GM12873 (cell line): ENCODE data around the gene PRELID3B.

Experiments used
- TF ChIP-seq, protein P1 (sequence below): IDR thresholded peaks from 2 replicates; pipeline ENCODE4 v1.5.1; 2012; ENCODE audit warnings: low read depth, mild to moderate bottlenecking, moderate library complexity, low read length, control low read depth; ENCODE audit not compliant: insufficient read depth; ENCODE audit errors: missing control alignments

Gene PRELID3B

DNA sequence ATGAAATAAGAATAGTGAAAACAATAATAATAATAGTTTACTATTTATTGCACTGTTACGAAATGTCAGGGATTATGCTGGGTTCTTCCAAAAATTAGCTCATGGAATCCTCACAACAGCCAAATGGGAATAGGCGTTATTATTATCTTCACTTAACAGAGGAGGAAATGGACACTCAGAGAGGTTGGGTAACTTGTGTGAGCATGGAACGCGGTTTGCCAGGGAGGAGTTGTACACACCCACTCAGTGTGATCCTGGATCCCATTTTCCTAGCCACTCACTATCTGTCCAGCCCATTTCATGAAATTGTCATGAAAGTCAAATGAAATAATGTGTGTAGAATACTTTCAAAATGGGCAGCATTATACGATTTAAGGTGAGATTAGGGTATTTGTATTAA, 56.9 kb downstream of the PRELID3B start:
- TF ChIP-seq, protein P1, sequence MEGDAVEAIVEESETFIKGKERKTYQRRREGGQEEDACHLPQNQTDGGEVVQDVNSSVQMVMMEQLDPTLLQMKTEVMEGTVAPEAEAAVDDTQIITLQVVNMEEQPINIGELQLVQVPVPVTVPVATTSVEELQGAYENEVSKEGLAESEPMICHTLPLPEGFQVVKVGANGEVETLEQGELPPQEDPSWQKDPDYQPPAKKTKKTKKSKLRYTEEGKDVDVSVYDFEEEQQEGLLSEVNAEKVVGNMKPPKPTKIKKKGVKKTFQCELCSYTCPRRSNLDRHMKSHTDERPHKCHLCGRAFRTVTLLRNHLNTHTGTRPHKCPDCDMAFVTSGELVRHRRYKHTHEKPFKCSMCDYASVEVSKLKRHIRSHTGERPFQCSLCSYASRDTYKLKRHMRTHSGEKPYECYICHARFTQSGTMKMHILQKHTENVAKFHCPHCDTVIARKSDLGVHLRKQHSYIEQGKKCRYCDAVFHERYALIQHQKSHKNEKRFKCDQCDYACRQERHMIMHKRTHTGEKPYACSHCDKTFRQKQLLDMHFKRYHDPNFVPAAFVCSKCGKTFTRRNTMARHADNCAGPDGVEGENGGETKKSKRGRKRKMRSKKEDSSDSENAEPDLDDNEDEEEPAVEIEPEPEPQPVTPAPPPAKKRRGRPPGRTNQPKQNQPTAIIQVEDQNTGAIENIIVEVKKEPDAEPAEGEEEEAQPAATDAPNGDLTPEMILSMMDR: no peak

DNA sequence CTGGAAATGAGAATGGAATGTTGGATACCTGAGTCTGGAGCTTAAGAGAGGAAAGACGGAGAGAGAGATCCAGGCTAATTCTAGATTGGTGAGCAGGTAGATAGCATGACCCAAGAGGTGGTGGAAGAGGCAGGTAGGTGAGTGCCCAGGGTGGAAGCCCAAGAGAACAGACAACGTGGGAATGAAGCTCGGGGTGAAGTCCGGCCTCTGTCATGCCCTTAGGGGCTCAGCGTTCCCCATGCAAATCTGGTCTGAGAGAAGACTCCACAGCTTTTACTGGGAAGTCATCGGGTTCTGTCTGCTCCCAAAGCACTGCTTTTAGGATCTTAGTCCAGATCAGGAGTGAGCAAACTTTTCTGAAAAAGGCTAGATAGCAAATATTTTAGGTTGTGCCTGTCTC, 57.9 kb downstream of the PRELID3B start:
- TF ChIP-seq, protein P1: no peak
